Raji (cell line): ENCODE data around the gene WFDC2.

Experiments
- POLR2A ChIP-seq: IDR thresholded peaks from 2 replicates; pipeline ENCODE4 v1.6.1; 2011; ENCODE audit warnings: low read depth, low read length, control low read depth; ENCODE audit not compliant: insufficient read depth

WFDC2 gene

GRCh38 chr20:45508068-45508886 is 38.7 kb downstream of the WFDC2 start:
- no peak for TF ChIP-seq POLR2A

DNA sequence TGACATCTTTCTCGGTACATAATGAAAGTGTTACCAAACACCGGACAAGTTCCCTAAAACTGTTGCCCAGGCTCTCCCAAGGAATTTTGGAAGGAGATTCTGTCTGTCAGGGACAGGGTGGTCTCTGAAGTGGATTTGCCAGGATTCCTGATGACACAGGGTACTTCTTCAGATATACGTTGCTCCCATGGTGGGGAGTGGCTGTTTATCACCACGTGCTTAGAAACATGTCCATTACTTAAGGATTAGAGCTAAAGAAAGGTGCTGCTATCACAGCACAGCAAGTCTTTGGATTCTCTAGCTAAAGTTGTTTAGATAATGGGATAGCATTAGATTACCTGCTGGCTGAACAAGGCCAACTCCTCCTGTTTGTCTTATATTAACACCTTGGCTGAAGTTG is 39.5 kb downstream of the WFDC2 start:
- no peak for TF ChIP-seq POLR2A

DNA sequence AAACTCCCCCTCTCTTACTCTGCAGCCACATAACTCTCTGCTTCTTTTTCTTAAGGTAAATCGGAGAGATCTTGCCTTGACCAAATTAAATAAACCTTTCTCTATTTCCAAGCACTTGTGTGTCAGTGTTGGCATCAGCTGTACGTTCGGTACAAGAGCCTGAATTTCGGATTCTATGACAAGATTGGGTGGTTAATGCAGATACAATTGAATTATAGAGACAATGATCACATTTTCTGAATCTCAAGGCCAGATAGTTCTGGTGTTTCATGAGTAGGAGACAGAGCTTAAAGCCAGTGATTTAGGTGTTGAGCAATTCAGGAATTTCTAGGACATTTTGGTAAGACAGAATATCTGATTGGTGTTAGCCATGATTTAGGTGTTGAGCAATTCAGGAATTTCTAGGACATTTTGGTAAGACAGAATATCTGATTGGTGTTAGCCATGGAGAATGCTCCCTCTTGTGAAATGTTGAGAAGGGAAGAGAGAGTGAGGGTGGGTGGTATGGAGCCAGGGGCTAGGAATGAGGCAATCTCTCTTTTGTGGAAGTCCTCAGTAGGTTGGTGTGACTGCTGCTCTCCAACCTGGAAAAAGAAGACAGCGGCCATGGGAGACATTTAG is 40.8 kb downstream of the WFDC2 start:
- TF ChIP-seq POLR2A, result no peak

DNA sequence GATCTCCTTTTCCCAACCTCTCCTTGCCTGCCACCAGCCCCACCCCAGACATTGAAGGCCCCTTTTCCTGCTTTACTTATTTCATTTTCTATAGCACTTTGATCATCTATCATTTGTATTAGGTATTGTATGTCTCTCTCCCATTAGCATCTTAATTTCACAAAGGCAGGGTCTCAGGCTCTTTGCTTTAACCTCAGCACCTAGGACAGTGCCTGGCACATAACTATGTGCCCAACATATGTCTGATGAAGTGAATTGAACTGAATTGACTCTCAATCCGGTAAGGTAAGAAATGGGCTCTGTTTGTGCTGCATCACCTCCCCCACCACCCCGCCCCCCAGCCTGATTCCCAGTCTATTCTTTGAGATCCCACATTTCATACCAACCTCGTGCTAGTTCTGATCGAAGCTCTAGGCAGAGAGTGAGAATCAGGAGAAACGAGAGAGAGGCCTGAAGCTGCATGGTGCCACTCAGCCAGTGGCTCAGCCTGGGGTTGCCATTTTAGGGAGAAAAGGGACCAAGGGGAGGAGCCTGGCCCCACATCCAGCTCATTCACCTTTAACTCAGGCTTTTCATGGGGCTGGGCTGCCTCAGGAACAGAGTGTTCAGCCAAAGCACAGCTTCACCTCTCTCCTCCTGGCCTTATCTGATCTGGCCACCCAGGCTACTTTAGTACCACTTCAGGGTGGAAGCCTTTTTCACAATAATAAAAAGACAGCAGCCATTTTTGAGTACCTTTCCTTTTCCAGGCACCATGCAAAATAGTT is 45.8 kb downstream of the WFDC2 start, which contains the start of gene SPINT3:
SPINT3 (minus strand) TSS at position 476 of the 767 bp plus-strand sequence; CDS start at position 462, 14 bp downstream.
- no peak for TF ChIP-seq POLR2A

DNA sequence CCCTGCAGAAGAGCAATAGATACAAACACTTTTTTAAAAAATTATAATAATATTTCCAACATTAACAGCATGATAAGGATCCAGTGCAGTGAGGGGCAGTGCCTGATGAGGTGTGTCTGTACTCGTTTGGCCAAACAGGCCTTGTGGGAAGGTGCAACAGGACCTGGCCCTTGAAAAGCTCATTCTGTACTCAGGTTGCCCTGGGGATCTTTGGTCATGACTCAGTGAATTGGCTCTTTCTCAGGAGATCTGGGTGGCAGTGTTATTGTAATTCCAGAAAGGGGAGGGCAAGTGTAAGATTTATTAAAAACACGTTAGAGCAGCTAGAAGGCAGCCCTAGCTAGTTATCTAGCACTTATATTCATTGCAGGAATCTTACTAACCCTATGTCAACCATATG is 48.7 kb downstream of the WFDC2 start:
- TF ChIP-seq POLR2A, result no peak

GRCh38 chr20:45523821-45524220 is 54.3 kb downstream of the WFDC2 start:
- no peak for TF ChIP-seq POLR2A

GRCh38 chr20:45527294-45527693 is 57.7 kb downstream of the WFDC2 start:
- no peak for TF ChIP-seq POLR2A
